ENCODE data around the gene AK8.

DNA sequence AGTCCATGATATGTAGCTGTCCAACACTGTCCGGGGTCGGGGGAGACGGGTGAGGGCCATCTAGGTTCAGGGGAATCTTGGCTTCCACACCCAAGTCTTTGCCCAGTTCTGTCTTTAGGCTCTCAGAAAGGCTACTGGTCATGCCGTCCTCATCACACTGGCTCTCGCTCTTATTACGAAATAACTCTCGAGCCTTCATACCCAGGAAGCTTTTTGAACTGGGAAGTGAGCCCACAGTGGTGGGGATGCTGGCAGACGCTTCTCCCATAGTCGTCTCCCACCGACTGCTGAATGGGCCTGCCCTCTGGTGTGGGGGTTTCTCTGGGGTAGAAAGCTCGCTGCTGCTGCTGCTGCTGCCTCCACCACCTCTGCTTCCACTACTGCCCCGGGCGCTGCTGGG is 18.2 kb upstream of the AK8 start:
- TF ChIP-seq, protein P1, sequence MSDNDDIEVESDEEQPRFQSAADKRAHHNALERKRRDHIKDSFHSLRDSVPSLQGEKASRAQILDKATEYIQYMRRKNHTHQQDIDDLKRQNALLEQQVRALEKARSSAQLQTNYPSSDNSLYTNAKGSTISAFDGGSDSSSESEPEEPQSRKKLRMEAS (CRISPR knock-in tag; IDR thresholded peaks at IDR 0.05) = no peak
- no peak for TF ChIP-seq FOXK2 (conservative IDR thresholded peaks at IDR 0.05 in 1 of 2, IDR thresholded peaks at IDR 0.05 in 1 of 2; ENCODE audit: low read depth in 2 of 2)
- TF ChIP-seq GABPA (tag; conservative IDR thresholded peaks at IDR 0.05; ENCODE audit: low read depth) = no peak
- TF ChIP-seq, protein P2, sequence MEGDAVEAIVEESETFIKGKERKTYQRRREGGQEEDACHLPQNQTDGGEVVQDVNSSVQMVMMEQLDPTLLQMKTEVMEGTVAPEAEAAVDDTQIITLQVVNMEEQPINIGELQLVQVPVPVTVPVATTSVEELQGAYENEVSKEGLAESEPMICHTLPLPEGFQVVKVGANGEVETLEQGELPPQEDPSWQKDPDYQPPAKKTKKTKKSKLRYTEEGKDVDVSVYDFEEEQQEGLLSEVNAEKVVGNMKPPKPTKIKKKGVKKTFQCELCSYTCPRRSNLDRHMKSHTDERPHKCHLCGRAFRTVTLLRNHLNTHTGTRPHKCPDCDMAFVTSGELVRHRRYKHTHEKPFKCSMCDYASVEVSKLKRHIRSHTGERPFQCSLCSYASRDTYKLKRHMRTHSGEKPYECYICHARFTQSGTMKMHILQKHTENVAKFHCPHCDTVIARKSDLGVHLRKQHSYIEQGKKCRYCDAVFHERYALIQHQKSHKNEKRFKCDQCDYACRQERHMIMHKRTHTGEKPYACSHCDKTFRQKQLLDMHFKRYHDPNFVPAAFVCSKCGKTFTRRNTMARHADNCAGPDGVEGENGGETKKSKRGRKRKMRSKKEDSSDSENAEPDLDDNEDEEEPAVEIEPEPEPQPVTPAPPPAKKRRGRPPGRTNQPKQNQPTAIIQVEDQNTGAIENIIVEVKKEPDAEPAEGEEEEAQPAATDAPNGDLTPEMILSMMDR (IDR thresholded peaks at IDR 0.05 in 2 of 3, conservative IDR thresholded peaks at IDR 0.05 in 1 of 3; ENCODE audit: insufficient read depth in 2 of 3, low read depth in 1 of 3, low read length in 3 of 3) = no peak
- TF ChIP-seq, protein P3, sequence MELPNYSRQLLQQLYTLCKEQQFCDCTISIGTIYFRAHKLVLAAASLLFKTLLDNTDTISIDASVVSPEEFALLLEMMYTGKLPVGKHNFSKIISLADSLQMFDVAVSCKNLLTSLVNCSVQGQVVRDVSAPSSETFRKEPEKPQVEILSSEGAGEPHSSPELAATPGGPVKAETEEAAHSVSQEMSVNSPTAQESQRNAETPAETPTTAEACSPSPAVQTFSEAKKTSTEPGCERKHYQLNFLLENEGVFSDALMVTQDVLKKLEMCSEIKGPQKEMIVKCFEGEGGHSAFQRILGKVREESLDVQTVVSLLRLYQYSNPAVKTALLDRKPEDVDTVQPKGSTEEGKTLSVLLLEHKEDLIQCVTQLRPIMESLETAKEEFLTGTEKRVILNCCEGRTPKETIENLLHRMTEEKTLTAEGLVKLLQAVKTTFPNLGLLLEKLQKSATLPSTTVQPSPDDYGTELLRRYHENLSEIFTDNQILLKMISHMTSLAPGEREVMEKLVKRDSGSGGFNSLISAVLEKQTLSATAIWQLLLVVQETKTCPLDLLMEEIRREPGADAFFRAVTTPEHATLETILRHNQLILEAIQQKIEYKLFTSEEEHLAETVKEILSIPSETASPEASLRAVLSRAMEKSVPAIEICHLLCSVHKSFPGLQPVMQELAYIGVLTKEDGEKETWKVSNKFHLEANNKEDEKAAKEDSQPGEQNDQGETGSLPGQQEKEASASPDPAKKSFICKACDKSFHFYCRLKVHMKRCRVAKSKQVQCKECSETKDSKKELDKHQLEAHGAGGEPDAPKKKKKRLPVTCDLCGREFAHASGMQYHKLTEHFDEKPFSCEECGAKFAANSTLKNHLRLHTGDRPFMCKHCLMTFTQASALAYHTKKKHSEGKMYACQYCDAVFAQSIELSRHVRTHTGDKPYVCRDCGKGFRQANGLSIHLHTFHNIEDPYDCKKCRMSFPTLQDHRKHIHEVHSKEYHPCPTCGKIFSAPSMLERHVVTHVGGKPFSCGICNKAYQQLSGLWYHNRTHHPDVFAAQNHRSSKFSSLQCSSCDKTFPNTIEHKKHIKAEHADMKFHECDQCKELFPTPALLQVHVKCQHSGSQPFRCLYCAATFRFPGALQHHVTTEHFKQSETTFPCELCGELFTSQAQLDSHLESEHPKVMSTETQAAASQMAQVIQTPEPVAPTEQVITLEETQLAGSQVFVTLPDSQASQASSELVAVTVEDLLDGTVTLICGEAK (IDR thresholded peaks at IDR 0.05) = no peak
- TF ChIP-seq, protein P3 (CRISPR knock-in tag; IDR thresholded peaks at IDR 0.05) = no peak
- no peak for TF ChIP-seq BRF1 (IDR thresholded peaks at IDR 0.05; ENCODE audit: borderline replicate concordance, extremely low read depth, insufficient read length)
- TF ChIP-seq, protein P4, sequence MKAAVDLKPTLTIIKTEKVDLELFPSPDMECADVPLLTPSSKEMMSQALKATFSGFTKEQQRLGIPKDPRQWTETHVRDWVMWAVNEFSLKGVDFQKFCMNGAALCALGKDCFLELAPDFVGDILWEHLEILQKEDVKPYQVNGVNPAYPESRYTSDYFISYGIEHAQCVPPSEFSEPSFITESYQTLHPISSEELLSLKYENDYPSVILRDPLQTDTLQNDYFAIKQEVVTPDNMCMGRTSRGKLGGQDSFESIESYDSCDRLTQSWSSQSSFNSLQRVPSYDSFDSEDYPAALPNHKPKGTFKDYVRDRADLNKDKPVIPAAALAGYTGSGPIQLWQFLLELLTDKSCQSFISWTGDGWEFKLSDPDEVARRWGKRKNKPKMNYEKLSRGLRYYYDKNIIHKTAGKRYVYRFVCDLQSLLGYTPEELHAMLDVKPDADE (conservative IDR thresholded peaks at IDR 0.05; ENCODE audit: control insufficient read depth, low read depth, low read length) = no peak
- TF ChIP-seq TFAM (CRISPR knock-in tag; conservative IDR thresholded peaks at IDR 0.05) = no peak

Measured in K562 (cell line).